Medulla oblongata (tissue), 1 donor: ENCODE measurements around the gene UBA52.

ENCODE experiments used
- DNase-seq: peaks from one replicate; pipeline ENCODE4 v3.0.0-alpha.2; 2015; ENCODE audit errors: extremely low spot score

The UBA52 gene

DNA sequence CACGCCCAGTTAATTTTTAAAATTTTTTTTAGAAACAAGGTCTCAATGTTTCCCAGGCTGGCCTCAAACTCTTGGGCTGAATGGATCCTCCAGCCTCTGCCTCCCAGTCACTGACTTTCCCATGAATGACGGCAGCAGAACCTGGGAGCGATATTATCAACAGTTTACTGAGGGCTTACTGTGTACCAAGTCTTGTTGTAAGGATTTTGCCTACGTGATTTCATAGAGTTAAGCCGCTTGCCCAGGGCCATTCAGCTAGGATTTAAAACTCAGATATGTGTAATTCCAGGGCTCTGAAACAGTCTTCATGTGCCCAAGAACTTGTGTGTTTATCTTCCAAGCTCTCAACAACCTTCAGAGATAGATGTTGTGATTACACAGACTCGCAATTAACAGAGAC, 20.0 kb upstream of the UBA52 start:
- no peak for DNase-seq

DNA sequence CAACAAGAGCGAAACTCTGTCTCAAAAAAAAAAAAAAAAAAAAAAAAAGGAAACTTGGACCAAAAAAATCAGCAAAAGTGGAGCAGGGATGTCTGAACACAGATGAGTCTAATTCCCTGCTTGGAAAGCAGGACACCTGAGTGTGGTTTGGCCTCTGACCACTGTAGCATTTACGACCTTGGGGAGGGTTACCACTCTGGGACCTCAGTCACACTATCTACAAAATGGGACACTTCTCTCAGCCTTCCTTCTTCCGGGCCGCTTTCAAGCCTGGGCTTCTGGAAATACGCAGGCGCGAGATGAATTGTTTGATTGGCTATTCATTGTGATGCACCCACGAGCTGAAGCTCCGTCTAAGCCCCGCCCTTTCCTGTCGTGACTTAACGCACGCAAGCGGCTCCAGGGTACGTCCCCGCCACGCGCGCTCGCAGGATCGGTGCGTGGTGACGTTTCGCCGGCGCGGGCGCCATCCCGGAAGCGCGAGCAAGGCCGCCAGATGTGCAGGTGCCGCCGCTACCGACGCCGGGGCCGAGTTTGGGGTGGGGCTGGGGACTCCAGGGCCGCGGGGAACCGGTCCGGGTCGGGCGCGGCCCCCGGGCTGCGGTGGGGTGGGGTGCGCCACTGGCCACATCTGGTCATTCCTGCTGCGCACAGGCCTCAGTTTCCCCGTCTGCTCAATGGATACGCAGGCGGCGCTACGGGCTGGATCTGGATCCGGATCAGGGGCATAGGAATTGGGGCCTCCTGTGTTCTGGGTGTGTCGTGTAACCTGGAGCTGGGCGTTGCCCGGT, 14.1 kb upstream of the UBA52 start, which contains the start of gene KXD1:
TSS of gene KXD1 (plus strand) at position 460 of the 791 bp plus-strand sequence. CDS start 4,187 bp downstream, outside the sequence.
- DNase-seq = peak; percentile 99

DNA sequence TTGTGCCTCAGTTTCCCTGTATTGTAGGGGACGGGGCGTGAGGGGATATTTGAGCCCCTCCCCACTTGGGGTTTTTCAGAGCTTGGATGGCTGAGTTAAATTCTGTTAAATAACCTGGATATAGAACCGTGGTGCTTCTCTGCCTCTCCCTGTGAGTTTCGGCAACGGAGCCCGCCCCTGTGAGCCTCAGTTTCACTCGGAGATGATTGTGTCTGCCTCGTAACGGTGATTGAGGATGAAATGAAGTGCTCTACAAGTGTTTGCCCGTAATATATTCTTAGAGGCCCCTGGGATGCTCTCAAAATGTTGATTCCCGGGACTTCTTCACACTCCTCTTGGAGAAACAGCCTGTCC, 13.5 kb upstream of the UBA52 start:
- DNase-seq = no peak

DNA sequence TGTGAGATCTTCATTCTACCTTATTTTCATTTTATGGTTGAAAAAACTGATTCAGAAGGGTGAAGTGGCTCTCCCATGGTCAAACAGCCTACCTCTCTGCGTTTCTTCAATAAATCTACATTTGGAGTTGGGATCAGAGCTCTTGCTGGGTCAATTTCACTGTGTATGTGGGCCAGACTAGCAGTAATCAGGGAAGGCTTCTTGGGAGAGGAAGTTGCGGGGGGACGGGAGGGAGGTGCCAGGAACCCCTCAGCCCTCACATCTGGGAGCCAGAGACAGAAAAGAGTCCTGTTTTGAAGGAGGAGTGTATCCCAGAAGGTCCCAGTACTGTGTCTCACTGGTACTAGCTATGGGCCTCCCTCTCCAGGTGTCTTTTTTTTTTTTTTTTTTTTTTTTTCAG, 13.1 kb upstream of the UBA52 start:
- DNase-seq = no peak

DNA sequence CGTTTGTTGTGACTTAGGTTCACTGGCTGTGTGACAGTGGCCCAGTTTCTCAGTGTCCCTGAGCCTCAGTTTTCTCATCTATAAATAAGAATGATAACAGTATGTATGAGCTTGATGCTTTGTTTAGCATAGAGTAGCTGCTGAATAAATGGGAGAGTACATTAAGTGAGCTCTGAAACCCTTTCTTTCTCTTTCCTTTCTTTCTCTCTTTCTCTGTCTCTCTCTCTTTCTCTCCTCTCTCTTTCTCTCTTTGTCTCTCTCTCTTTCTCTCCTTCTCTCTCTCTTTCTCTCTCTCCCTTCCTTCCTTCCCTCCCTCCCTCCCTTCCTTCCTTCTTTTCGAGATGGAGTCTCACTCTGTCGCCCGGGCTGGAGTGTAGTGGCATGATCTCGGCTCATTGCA, 12.0 kb upstream of the UBA52 start:
- no peak for DNase-seq

DNA sequence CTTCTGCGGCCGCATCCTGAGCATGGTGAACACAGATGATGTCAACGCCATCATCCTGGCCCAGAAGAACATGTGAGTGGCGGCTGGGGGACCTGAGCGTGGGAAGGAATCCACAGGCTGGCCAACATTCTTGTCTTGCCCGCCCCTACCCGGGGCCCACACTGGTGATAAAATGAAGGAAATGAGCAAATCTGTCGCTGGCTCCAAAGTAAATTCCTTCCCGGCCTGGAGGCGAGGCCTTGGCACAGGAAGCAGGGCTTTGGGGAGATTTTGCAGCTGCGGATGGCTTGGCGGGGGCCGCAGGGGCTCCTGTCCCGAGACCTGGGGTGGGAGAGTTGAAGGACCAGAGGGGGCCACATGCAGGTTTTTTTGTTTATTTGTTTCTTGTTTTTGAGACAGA, 9.6 kb upstream of the UBA52 start:
- DNase-seq = no peak

DNA sequence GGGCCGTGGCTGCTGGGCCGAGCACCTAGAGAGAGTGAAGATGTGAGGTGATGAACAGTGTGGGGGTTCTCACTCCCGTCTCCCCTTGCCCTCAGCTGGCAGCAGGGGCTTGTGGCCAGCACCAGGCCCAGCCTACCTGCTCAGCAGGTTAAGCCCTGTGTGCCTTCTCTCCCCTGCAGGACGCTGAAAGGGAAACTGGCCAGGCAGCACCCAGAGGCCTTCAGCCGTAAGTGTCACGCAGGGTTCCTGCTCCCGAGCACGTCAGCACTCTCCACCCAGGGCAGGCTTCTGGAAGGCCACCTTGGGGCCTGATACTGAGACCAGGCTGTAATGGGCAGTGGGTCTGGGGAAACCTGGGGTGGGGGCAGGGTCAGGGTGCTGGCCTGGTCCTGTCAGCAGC, 4.7 kb upstream of the UBA52 start:
- no peak for DNase-seq

DNA sequence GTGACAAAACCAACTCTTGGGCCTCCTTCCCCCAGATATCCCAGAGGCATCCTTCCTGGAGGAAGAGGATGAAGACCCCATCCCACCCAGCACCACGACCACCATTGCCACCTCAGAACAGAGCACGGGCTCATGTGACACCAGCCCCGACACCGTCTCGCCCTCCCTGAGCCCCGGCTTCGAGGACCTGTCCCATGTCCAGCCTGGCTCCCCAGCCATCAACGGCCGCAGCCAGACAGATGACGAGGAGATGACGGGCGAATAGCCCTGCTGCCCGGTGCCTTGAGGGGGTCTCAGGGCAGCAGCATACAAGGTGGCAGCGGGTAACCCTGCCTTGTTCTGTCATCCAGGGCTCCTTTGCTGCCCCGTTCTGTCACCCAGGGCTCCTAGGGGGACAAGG, 3.3 kb upstream of the UBA52 start:
- no peak for DNase-seq

DNA sequence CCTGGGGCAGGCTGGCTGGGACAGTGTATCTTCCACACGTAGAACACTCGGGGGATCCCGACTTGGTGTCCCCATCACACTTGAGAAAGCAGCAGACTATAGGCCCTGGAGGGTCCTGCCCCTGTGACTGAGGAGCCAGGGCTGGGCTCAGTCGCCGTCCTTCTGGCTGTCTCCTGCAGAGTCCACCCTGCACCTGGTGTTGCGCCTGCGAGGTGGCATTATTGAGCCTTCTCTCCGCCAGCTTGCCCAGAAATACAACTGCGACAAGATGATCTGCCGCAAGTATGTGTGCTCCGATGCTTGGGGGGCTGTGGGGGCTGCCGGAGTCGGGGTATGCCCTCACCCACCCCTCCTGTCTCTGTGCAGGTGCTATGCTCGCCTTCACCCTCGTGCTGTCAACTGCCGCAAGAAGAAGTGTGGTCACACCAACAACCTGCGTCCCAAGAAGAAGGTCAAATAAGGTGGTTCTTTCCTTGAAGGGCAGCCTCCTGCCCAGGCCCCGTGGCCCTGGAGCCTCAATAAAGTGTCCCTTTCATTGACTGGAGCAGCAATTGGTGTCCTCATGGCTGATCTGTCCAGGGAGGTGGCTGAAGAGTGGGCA, 3.1 kb downstream of the UBA52 start:
- no peak for DNase-seq

DNA sequence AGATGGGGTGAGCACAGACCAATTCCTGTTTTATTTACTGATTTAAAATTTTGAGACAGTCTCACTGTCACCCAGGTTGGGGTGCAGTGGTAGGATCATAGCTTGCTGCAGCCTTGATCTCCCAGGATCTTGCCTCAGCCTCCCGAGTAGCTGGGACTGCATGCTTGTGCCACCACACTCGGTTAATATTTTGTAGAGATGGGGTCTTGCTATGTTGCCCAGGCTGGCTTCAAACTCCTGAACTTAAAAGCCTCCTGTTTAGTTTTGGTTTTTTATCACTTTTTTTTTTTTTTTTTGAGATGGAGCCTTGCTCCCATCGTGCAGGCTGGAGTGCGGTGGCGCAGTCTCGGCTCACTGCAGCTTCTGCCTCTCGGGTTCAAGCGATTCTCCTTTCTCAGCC, 4.7 kb downstream of the UBA52 start:
- DNase-seq = no peak

DNA sequence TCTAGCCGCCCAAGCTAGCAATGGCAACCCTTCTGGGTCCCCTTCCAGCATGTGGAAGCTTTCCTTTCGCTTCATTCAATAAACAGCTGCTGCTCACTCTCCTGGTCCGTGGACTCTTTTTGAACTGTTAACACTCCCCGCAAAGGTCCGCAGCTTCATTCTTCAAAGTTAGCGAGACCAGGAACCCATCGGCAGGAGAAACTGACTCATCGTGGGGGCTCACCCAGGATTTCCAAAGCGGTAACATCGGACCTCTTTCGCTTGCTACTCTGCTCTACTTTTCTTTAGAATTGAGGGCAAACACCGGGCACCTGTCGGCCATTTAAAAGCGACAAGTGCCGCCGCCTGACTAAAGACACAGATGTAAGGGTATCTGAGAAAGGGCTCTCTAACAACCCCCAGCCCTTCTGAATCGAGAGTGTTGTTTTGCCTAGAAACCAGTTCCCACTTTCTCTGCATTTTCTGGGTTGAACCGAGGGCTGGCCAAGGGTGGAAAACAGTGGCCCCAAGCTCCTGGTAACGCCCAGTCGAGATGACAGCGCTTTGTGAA, 5.8 kb downstream of the UBA52 start:
- DNase-seq = no peak

DNA sequence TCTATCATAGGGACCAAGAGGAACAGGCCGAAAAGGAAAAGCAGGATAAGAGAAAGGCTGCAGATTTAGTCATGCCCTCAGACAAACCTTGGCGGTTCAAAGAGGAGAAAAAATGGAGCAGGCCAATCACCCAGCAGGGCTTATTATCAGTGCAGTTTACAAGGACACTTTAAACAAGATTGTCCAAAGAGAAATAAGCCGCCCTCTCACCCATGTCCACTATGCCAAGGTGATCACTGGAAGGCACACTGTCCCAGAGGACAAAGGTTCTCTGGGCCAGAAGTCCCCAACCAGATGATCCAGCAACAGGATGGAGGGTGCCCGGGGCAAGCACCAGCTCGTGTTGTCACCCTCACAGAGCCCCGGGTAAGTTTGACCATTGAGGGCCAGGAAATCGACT, 8.7 kb downstream of the UBA52 start:
- DNase-seq = no peak

DNA sequence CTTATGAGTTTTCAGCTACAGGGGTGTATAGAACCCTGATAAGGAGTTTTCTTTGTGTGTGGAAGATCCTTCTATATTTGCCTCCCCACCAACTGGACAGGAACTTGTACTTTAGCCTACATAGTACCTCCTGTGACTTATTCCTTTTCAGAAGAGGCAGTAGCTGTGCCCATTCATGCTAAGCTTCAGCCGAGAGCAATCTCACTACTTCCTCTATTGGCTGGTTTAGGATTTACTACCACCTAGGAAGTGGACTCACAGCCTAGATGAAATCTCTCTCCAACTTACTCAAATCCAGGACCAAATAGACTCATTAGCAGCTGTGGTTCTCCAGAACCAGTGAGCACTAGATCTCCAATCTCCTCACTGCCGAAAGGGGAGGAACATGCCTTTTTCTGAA, 14.6 kb downstream of the UBA52 start:
- peak; percentile 43 for DNase-seq

DNA sequence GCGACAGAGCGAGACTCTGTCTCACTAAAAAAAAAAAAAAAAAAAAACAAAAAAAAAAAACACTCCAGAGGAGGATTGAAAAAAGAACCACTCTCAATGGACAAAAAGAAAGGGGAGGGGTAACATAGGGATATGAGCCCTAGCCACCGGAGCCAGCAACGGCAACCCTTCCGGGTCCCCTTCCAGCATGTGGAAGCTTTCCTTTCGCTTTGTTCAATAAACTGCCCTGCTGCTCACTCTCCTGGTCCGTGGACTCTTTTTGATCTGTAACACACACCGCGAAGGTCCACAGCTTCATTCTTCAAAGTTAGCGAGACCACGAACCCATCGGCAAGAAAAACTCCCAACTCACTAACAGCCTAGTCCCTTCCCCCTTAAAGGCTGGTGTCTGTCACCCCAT, 15.9 kb downstream of the UBA52 start:
- DNase-seq = no peak

DNA sequence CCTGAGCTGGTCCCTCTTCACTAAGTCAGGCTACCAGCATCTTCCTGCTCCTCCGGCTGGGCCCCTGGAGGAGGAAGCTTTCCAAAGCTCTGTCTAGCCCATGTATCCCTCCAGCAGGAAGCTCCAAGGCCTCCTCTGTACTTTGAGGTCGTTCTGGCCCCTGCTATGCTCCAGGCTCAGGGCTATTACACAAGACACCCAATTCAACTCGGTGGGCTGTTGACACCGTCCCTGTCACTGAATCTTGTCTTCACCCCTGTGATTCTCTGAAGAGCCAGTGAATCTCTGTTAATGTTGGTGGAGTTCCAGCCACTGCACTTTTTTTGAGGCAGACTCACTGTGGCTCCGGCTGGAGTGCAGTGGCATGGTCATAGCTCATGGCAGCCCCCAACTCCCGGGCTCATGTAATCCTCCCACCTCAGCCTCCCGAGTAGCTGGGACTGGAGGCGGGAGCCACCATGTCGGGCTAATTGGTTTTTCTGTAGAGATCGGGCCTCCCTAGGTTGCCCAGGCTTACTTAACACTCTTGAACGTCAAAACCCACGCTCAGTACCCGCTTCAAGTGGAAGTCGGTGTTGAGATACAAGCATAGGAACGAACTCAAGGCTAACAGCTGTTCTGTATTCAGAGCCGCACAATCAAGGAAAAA, 16.4 kb downstream of the UBA52 start:
- no peak for DNase-seq

DNA sequence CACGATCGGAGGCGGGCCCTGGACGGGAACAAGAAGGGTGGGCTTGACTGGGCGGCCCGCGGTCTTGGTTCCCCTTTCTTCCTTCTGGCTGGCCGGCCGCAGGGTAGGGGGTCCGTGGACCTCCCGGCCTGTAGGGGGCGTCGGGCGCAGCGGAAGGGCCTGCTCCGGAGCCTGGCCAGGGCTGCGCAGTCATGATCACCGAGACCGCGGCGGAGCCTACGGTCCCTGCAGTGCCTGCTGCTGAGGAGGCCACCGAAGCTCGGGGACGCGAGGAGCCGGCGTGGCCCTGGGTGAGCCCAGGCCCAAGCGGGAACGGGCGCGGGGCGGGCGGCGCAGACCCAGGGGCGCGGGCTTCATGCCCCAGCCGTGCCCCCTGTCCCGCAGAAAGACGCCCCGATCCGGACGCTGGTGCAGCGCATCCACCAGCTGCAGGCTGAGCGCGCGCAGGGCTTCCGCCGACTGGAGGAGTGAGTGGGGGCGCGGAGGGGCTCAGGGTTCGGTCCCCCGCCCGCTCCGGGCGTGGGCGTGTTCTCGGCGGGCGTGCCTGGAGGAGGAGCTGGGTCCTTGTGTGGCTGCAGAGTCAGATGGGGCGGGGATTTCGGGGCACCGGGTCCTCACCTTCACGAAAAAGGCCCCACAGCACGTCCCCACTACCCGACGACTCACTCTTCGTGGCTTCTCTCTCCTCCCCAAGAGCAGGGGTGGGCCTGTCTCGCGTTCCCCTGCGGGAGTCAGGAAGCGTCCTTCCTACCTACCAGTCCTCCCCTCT, 17.1 kb downstream of the UBA52 start, which contains the start of gene REX1BD:
TSS of gene REX1BD (plus strand) at position 188 of the 769 bp plus-strand sequence. CDS start at position 192, 4 bp downstream.
- peak; percentile 81 for DNase-seq

DNA sequence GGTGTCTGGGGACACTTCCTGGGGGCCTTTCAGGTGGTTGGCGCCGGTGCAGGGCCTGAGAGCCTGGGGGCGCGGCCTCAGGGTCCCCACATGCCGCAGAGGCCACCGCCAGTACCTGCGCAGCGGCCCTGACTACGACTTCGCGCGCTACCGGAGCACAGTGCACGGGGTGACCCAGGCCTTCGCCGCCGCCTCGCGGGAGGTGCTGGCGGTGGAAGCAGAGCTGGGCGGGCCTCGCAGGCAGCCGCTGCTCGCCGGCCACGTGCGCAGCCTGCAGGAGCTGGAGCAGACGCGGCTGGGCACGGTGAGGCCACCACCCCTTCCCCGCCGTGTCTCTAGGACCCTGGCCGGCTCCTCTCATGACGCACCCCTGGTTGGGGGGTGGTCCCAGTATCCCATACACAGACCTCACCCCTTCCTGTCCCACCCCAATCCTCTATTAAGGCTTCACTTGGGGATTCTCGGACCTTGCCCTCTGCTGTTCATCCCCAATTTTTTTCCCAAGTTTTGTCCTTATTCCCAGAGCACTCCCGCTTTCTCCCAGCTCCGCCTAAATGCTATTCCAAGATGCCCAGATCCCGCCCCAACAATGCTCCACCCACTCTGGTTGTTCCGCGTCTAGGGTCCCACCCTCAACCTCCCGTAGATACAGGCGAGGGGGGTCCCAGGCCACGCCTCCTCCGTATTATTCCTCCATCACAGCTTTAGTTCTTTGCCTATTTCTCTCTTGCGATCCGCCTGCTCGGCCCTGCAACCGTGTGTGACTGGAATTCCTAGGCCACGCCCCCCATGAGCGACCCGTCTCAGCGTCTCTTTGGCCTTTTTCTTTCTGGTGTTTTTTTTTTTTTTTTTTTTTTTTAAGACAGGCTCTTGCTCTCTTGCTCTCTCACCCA, 18.0 kb downstream of the UBA52 start:
- peak; percentile 36 for DNase-seq

DNA sequence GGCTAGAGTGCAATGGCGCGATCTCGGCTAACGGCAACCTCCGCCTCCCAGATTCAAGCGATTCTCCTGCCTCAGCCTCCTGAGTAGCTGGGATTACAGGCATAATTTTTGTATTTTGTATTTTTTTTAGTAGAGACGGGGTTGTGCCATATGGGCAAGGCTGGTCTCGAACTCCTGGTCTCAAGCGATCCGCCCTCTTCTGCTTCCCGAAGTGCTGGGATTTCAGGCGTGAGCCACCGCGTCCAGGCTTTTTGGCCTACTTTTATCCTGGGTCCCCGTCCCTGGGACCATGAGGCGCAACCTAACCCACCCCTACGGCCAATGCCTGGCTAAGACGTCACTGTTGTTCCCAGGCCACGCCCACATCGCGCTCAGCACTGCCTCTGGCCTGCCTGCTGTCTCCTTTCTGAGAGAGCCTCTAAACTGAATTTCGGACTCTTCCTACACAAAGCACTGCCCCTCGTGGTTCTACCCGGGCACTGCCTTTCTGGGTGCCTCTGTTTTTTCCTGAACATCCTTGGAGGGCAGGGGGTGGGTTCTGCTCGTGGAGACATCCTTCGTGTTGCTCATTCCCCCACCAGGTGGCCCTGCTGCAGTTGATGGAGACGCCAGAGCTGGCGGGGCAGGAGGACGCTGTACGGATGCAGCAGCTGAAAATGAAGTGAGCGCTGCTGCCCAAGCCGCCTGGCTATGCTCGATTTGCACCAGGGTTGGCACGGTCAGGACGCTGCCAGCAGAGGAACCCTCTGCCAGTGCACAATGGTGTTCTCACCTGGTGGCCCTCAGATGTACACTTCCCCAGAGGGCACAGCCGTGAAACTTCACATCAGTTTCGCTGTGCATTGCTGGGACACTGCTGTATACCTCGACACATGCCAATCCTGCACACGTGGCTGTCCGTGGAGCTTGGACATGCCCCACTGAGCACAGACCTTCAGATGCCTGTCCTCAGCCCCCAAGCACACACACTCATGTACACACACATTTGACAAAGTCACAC, 18.9 kb downstream of the UBA52 start:
- DNase-seq = peak; percentile 81

DNA sequence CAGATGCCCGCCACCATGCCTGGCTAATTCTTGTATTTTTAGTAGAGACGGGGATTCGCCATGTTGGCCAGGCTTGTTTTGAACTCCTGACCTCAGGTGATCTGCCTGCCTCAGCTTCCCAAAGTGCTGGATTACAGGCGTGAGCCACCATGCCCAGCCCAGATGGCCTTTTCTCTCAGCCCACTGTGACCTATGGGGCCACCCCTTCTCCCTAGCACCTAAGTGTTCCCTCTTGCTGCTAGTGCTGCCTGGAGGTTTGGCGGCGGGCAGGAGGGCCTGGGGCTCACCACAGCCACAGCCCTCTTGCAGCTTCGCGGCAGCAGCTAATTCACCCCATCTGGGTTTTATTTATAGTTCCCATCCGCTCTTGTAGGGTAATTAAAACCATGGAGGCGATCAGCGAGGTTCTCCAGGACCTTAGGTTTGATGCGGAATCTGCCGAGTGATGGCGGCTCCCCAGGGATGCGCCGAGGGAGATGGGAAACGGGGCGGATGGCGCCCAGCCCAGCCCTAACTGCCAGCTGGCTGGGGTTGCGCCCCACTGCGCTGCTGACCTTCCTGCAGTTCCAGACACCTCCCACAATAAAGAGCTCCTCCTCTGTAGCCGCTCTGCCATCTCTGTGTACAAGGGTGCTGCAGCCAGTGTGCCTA, 20.2 kb downstream of the UBA52 start:
- DNase-seq = no peak
